Measurements from ENCODE around the gene CENPVL2.
"Not testable (repeated sequence)": the region's sequence is repeated elsewhere in the genome, so short reads cannot be mapped to it uniquely, and the experiment has no call there.

The CENPVL2 gene

GRCh38 chrX:51682720-51683062 lies at the start of gene CENPVL2:
Gene CENPVL2, minus strand, starts transcription at chrX:51682831. Its CDS starts 0 bp downstream, at chrX:51682831.
- not testable (repeated sequence) for DNase-seq (ENCODE audit: low read depth in 2 of 2)

- DNase-seq (ENCODE audit: low read depth in 2 of 2) = no peak
These were observed 45.6 kb upstream of the CENPVL2 start for GRCh38 chrX:51728202-51728601.

GRCh38 chrX:51712943-51713647 lies 30.5 kb upstream of the CENPVL2 start:
- not testable (repeated sequence) for DNase-seq (ENCODE audit: low read depth in 2 of 2)

- DNase-seq (ENCODE audit: low read depth in 2 of 2) = not testable (repeated sequence)
These were observed 27.9 kb upstream of the CENPVL2 start, which contains the start of gene CENPVL1 for GRCh38 chrX:51710277-51711164. Gene CENPVL1, plus strand, starts transcription at chrX:51710512. Its CDS starts 0 bp downstream, at chrX:51710512.

- no peak for DNase-seq (ENCODE audit: low read depth in 2 of 2)
These were observed 14.8 kb upstream of the CENPVL2 start for GRCh38 chrX:51697397-51697796.

- no peak for DNase-seq (ENCODE audit: low read depth in 2 of 2)
These were observed 11.6 kb upstream of the CENPVL2 start for GRCh38 chrX:51694254-51694653.

GRCh38 chrX:51681808-51682719 lies 567 bp downstream of the CENPVL2 start:
- not testable (repeated sequence) for DNase-seq (ENCODE audit: low read depth in 2 of 2)

- not testable (repeated sequence) for DNase-seq (ENCODE audit: low read depth in 2 of 2)
These were observed 2.8 kb downstream of the CENPVL2 start for GRCh38 chrX:51679689-51680433.

GRCh38 chrX:51665981-51666380 lies 16.6 kb downstream of the CENPVL2 start:
- no peak for DNase-seq (ENCODE audit: low read depth in 2 of 2)

GRCh38 chrX:51643377-51643776 lies 39.3 kb downstream of the CENPVL2 start:
- no peak for DNase-seq (ENCODE audit: low read depth in 2 of 2)

GRCh38 chrX:51641421-51642021 lies 41.1 kb downstream of the CENPVL2 start:
- peak; percentile 6 to 9 for DNase-seq (ENCODE audit: low read depth in 2 of 2)

- DNase-seq (ENCODE audit: low read depth in 2 of 2) = not testable (repeated sequence)
These were observed 46.1 kb downstream of the CENPVL2 start for GRCh38 chrX:51636511-51636910.

Measured in fibroblast of skin of left biceps (primary cell).